Stimulated activated CD4-positive, alpha-beta T cell treated with anti-CD3 and anti-CD28 coated beads, Interleukin-4, amount 100 ng/mL, for 1 hour (primary cell): ENCODE results near the gene PCIF1.

Experiments used
- DNase-seq: peaks from one replicate; pipeline ENCODE4 v3.0.0-alpha.2; 2020

Gene PCIF1

GRCh38 chr20:45904583-45905504 lies 29.6 kb upstream of the PCIF1 start:
- no peak for DNase-seq

DNA sequence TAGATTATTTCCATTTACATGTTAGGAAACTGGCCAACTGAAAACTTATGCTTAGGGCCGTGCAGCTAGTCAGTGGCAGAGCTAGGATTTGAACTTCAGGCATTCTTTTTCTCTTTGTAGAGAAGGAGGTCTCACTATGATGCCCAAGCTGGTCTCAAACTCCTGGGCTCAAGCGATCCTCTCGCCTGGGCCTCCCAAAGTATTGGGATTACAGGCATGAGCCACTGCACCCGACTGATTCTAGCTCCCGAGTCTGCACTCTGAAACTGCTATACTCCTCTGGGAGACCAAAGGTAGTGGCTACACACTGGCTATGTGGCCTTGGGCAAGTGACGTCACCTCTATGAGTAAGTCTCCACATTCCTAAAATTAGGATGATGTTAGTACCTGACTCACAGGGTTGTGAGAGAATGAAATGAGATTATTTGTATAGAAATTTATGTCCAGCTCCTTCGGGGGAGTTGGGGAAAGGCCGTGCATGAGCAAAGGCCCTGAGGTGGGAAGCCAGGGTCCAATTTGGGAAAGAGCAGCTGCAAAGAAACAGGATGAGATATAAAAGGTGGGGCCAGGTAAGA lies 28.9 kb upstream of the PCIF1 start:
- no peak for DNase-seq

GRCh38 chr20:45907219-45907948 lies 27.1 kb upstream of the PCIF1 start:
- DNase-seq = no peak

DNA sequence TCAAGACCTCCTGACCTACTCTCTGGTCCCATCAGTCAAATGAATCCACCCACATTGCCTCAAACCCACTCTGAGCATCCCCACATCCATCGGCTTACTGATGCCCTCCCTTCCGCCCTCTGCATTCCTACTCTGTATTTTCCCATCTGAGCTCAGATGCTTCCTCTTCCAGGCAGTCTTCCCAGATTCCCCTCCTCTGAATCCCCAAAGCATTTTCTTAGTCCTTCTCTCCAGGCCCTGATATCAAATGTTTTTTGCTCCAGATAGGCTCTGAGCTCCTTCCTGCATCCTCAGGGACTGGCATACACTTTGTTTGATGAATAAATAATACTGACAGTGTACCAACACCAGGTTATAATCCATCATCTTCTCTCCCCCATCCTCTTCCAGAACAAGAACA lies 26.4 kb upstream of the PCIF1 start:
- no peak for DNase-seq

- no peak for DNase-seq
Measured at GRCh38 chr20:45909336-45909808, 25.1 kb upstream of the PCIF1 start.

DNA sequence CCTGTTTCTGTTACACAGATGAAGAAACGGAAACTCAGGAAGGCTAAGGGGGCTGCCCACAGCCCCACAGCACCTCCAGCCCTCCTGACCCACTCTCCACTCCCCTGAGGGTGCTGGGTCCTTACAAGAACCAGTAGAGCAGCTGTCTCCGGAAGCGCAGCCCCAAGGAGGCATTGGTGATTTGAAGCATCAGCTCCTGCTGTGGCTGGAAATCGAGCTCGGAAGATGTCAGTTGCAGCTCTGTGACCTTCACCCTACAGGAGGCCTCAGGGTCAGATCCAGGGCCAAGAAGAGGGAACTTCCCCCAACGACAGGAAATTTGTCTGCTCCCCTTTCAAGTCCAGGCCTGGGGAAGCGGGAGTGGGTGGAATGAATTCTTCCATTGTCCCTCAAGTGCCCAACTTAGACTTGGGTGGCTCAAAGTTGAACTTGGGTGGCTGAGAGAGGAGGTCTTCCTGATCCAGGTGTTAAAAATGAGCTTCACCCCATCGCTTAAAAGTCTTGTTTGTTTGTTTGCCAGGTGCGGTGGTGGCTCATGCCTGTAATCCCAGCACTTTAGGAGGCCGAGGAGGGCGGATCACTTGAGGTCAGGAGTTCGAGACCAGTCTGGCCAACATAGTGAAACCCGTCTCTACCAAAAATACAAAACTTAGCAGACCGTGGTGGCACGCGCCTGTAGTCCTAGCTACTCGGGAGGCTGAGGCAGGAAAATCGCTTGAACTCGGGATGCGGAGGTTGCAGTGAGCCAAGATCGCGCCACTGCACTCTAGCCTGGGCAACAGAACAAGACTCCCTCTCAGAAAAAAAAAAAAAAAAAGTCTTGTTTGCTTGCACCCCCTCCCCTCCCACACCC lies 24.4 kb upstream of the PCIF1 start:
- DNase-seq = no peak

GRCh38 chr20:45910670-45911485 lies 23.6 kb upstream of the PCIF1 start:
- peak; percentile 91 for DNase-seq

DNA sequence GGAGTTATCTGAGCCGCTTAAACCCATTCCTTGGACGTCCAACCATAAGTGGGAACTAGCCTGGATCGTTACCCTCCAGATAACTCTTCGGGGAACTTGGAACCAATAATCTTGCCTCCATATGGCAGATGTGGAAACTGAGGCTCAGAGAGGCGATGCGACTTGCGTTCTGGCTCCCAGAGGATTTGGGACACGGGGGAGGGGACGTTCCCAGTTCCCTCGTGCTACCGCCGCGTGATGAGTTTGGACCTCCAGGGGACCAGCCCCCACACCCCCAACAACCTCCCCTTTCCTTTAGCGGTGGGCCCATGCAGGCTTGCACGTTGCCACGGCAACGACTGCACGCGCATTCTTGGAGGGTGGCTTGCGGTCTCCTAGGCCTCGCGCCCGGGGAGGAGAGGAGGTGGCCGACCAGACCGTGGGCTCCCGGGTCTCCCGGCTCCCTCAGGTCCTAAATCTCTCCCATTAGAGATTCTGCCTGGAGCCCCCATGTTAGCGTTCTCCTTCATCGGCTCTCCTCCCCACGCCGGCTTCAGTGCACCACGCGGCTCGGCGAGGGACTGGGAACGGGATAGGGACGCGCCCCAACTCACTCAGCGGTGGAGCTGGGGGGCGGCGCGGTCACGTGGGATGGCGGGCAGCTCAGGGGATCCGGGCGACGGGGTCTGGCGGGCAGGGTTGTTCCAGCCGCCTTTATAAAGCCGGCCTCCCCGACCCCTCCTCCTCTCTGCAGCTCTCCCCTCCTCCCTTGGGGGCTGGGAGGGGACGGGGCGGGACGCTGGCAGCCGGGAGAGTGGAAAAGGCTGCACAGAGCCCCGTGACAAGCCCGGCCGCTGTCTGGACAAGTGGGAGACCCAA lies 22.8 kb upstream of the PCIF1 start, which contains the start of gene PLTP:
Gene PLTP, minus strand, starts transcription at position 670 of the 858 bp plus-strand sequence. CDS start 703 bp downstream, outside the sequence.
- DNase-seq = peak; percentile 25

GRCh38 chr20:45912344-45912682 lies 22.2 kb upstream of the PCIF1 start:
- DNase-seq = no peak

GRCh38 chr20:45913116-45913515 lies 21.4 kb upstream of the PCIF1 start:
- DNase-seq = no peak

DNA sequence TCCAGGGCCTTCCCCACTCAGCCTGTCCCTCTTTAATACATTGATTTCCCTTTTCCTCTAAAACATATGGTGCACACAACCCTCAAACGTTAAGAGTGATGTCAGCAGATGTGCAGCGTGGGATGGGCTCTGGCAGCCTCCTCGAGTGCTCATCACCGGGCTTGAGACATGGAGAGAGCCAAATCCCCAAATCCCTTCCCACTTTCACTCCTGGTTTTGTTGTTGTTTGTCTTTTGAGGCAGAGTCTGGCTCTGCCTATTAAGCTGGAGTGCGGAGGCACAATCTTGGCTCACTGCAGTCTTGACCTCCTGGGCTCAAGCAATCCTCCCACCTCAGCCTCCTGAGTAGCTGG lies 16.7 kb upstream of the PCIF1 start:
- DNase-seq = no peak

- no peak for DNase-seq
Measured at GRCh38 chr20:45918182-45918737, 16.2 kb upstream of the PCIF1 start.

GRCh38 chr20:45918779-45919537 lies 15.5 kb upstream of the PCIF1 start:
- DNase-seq = no peak

DNA sequence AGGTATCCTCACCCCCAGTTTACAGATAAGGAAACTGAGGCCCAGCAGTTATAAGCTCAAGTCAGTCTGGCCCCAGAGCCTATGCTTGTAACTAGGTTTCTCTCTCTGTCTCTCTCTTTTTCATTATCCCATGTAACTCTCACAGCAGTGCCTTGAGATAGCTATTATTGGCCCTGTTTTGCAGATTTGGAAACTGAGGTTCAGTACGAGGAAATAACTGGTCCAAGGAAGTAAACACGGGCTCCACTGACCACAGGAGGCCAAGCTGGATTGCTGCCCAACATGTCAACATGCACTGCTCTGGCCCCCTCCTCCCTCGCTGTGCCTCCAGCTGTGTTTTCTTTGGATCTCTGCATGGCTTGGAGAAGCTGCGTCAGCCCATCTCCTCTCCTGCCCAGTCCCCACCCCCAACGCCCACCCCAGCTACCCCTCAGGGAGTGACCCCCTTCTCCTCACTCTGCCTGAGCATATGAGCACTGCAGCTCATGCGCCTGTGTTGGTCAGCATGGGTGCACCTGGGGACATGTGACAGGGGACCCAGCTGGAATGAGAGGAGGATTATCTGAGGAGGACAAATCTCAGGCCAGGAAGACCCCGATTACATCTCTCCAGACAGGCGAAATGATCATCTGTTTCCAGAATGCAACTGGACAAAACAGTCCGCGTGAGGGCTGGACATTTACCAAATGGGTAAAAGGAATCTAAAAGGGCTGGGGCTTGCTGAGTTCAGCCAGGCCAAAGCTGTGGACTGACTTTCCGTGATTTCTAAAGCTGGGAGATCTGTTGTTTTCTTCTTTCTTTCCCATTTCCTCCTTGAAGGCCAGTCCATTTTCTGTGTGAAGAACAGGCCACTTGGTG lies 14.7 kb upstream of the PCIF1 start:
- DNase-seq = no peak

GRCh38 chr20:45920462-45921336 lies 13.8 kb upstream of the PCIF1 start:
- DNase-seq = no peak

DNA sequence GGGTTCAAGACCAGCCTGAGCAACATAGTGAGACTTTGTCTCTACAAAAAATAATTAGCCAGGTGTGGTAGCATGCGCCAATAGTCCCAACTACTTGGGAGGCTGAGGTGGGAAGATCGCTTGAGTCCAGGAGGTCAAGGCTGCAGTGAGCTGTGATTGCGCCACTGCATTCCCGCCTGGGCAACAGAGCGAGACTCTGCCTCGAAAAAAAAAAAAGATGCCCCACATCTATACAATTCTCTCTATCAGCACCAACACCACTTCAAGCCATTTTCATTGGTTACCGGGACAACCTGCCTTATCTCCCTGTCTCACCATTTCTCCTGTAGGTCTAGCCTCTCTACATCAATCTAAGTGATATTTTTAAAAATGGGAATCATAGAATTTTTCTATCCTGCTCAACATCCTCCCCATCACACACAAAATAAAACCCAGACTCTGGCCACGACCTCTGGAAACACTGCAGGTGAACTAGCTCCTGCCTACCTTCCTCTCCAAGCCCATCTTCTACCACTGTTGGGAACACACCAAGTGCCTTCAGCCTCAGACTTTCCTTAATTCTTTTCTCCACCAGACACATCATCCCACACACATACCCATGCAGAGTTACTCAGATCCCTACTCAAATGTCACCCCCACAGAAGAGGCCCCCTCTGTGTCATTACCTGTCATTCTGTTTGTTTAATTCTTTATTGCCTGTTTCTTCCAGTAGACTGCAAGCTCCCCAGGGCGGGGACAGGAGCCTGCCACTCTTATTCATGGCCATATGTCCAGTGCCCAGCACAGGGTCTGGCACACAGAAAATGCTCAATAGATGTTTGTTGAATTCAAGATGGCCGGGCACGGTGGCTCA lies 12.9 kb upstream of the PCIF1 start:
- DNase-seq = no peak
